C4-2B (cell line): ENCODE data around the gene NCEH1.

Experiments used
- H3K27ac ChIP-seq: fragments of 450-650 bp; 2 replicates; pipeline ENCODE4 v1.5.1; 2017
- CTCF ChIP-seq: fragments of 450-650 bp; conservative IDR thresholded peaks from 2 replicates; pipeline ENCODE4 v1.5.1; 2017; ENCODE audit warnings: mild to moderate bottlenecking
- ZFX ChIP-seq: fragments of 450-650 bp; IDR thresholded peaks from 2 replicates; pipeline ENCODE4 v1.6.1; 2017

Gene NCEH1

DNA sequence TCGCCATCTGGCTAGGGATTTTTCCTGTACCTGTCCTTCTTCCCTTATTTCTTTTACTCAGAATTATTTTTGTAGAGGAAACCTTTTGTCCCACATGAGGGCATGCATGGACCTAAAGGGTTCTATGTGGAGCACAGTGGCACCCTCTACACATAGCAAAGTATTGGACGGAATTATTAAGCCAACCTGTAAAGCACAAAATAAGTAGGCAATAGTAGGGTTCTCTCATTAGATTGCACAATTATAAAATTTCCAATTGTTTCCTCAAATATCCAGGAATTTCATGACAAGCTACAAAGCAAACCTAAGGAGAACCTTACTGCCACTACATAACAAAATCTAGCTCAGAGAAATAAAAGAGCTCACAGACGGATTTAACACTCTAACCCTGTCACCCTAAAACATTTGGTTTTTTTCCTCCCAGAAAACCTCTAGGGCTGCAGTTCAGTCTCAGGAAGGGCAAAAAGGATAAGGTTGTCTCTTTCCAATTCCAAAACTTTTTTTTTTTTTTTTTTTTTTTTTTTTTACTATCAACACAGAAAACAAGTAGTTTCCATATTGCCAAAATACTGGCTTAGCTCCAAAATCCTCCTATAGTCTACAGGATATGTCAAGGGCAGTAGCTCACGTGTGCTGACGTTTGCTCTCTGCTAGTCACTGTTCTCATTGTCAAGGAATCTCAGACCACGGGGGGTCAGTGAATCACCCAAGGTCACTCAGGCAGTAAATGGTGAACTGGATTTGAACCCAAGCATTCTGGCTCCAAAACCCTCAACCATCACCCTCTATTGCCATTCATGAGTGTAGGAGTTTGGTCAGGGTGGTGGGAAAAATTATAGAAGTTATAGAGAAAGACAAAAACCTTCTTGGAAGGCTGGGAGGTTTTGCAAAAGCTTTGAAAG, 52.3 kb downstream of the NCEH1 start:
- TF ChIP-seq ZFX (no peak), CTCF (no peak)
- H3K27ac ChIP-seq: no peak overlapping the region

GRCh38 chr3:172656602-172657001, 54.3 kb downstream of the NCEH1 start:
- no peak for TF ChIP-seq CTCF
- no peak overlapping the region for H3K27ac ChIP-seq

DNA sequence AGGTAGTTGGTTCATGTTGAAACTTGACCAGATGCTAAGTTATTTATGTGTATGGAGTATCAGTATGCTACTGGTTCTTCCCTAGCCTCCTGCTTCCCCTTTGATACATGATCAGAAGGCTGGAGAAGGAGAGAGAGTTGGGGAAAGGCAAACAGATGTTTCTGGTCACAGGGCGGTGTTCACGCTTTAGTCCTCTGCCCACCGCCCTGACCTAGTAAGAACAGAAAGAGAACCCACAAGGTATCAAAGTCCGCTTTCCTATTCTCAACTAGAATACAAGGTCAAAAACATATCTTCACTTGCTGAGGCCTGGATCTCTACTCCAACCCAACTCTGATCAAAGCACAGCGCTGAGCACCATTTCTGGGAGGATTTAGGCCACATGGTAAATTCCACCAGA, 55.5 kb downstream of the NCEH1 start:
- no peak overlapping the region for H3K27ac ChIP-seq
- no peak for TF ChIP-seq ZFX
- TF ChIP-seq CTCF: no peak

DNA sequence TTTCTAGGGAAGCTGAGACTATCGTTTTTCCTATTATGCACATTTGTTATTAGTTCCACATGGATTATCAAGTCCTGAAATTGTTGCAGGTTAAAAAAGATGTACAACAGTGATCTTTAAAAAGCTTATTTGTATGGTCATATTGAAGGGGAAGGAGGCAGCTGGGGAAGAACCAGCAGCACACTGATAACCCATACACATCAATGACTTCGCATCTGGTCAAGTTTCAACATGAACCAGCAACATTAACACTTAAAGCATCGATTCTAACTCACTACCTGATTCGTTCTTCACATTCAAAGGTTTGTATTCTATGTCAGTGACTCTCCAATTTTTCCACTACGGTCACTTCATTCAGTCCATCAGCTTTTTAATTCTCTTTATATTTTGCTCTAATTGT, 56.4 kb downstream of the NCEH1 start:
- no peak for TF ChIP-seq CTCF
- TF ChIP-seq ZFX: no peak
- H3K27ac ChIP-seq: no peak overlapping the region

- TF ChIP-seq CTCF: no peak
- no peak for TF ChIP-seq ZFX
- no peak overlapping the region for H3K27ac ChIP-seq
These were observed 57.8 kb downstream of the NCEH1 start for GRCh38 chr3:172653004-172653572.

DNA sequence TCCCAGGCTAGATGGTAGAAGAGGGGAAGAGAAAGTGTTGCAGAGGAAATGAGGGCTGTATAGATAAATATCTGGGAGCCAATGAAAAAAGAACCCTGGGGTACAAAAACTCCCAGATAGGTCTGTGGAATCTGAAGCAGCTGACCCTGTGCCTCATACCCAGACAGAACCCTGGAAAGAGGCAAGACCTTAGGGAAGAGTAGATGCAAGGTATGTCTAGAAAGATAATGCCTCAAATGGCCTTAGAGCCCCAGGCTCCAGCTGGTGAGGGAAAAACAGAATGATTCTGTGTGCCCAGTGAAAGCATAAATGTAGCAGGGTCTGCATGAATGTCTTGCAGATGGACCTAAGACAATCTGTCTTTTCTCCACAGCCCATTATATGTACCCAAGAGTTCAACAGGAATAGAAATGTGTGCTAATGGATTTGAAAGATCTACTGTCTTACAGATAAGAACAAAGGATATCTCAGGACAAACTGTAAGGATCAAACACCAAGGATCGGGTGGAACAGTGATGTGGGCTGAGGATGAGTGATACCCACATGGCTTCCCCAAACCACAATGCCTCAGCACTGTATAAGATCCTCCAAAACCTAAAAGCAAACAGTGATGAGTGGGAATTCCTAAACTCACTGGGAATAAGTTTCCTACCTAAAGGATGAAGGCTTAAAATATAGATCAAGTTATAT, 58.8 kb downstream of the NCEH1 start:
- no peak overlapping the region for H3K27ac ChIP-seq
- no peak for TF ChIP-seq CTCF
- no peak for TF ChIP-seq ZFX

DNA sequence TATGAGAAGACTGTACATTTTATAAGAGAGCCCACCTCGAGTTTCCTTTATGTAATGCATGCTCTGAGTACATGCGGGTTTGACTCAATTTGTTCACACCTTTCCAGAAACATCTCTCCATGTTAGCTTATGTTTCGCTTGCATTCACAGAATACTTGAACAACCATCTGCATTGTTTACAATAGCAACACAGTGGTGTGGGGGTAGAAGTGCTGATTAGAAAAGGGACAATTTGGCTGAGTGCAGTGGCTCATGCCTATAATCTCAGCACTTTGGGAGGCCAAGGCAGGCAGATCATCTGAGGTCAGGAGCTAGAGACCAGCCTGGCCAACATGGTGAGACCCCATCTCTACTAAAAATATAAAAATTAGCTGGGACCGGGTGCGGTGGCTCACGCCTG, 60.9 kb downstream of the NCEH1 start:
- no peak overlapping the region for H3K27ac ChIP-seq
- TF ChIP-seq CTCF (no peak), ZFX (no peak)
